Measurements from ENCODE around the gene EGR1. TPM values are rescaled to one million over a fixed set of nuclear protein-coding genes. Genes with fewer than 3 reads are reported as not detected.

Gene EGR1
- total RNA-seq, 3 donors from 2014 or later, result 11.8 to 61.0 (median 18.4) TPM

GRCh38 chr5:138476918-138477317, 11.6 kb downstream of the EGR1 start:
- intact Hi-C loops (cut with DNase I; ENCODE audit: low total_unique reads), result no loop called here
- Histone ChIP-seq H3K36me3 (no peaks in the 10 kb centered on the region), H3K27me3 (no peaks in the 10 kb centered on the region), H3K4me3 (no peak overlapping the region), H3K9me3 (no peaks in the 10 kb centered on the region), H3K27ac (no peak overlapping the region), H3K4me1 (no peaks in the 10 kb centered on the region)
- no peak for TF ChIP-seq POLR2AphosphoS5 (IDR thresholded peaks at IDR 0.05)
- no peak for TF ChIP-seq CTCF (IDR thresholded peaks at IDR 0.05)
- no peak for TF ChIP-seq POLR2A (IDR thresholded peaks at IDR 0.05)
- DNase-seq (ENCODE audit: low spot score in 2 of 2), result no peak

- Histone ChIP-seq H3K36me3 (no peaks in the 10 kb centered on the region), H3K9me3 (no peaks in the 10 kb centered on the region), H3K27ac (no peak overlapping the region), H3K4me1 (no peaks in the 10 kb centered on the region), H3K27me3 (no peaks in the 10 kb centered on the region), H3K4me3 (no peak overlapping the region)
- intact Hi-C loops (cut with DNase I; ENCODE audit: low total_unique reads), result no loop called here
- no peak for TF ChIP-seq POLR2AphosphoS5 (IDR thresholded peaks at IDR 0.05)
- TF ChIP-seq CTCF (IDR thresholded peaks at IDR 0.05), result no peak
- no peak for TF ChIP-seq POLR2A (IDR thresholded peaks at IDR 0.05)
- DNase-seq (ENCODE audit: low spot score in 2 of 2), result no peak
Measured at GRCh38 chr5:138482638-138483037, 17.4 kb downstream of the EGR1 start.

- Histone ChIP-seq H3K36me3 (no peaks in the 10 kb centered on the region), H3K9me3 (no peaks in the 10 kb centered on the region), H3K27me3 (no peaks in the 10 kb centered on the region), H3K4me1 (peaks cover 13 to 15% of the 10 kb centered on the region in 2 donors), H3K27ac (no peak overlapping the region), H3K4me3 (no peak overlapping the region)
- DNase-seq (ENCODE audit: low spot score in 2 of 2), result no peak
- intact Hi-C loops (cut with DNase I; ENCODE audit: low total_unique reads), result no loop called here
- TF ChIP-seq CTCF (IDR thresholded peaks at IDR 0.05), result no peak
- no peak for TF ChIP-seq POLR2AphosphoS5 (IDR thresholded peaks at IDR 0.05)
- TF ChIP-seq POLR2A (IDR thresholded peaks at IDR 0.05), result no peak
Measured at GRCh38 chr5:138488481-138488945, 23.2 kb downstream of the EGR1 start.

- H3K27ac ChIP-seq, result no peak overlapping the region
- no peaks in the 10 kb centered on the region for H3K9me3 ChIP-seq
- no peaks in the 10 kb centered on the region for H3K36me3 ChIP-seq
- intact Hi-C loops (cut with DNase I; ENCODE audit: low total_unique reads), result no loop called here
- TF ChIP-seq POLR2AphosphoS5 (IDR thresholded peaks at IDR 0.05), result no peak
- DNase-seq (ENCODE audit: low spot score in 2 of 2), result peak in 1 of 2 donors; percentile 55
- peaks cover 13 to 15% of the 10 kb centered on the region in 2 donors for H3K4me1 ChIP-seq
- H3K27me3 ChIP-seq, result no peaks in the 10 kb centered on the region
- H3K4me3 ChIP-seq, result no peak overlapping the region
Measured at GRCh38 chr5:138489683-138490061, 24.4 kb downstream of the EGR1 start.

- Histone ChIP-seq H3K9me3 (no peaks in the 10 kb centered on the region), H3K27me3 (no peaks in the 10 kb centered on the region), H3K27ac (peak overlapping the region in 1 of 2 donors; percentile 19), H3K4me1 (peaks cover 13 to 15% of the 10 kb centered on the region in 2 donors), H3K4me3 (peak overlapping the region in 1 of 3 donors; percentile 75), H3K36me3 (no peaks in the 10 kb centered on the region)
- intact Hi-C loops (cut with DNase I; ENCODE audit: low total_unique reads), result loop anchor here (1.0 kb wide), 1 partner anchor 40 kb away; no protein-coding TSS in a partner anchor
- no peak for TF ChIP-seq POLR2A (IDR thresholded peaks at IDR 0.05)
- no peak for TF ChIP-seq CTCF (IDR thresholded peaks at IDR 0.05)
- no peak for TF ChIP-seq POLR2AphosphoS5 (IDR thresholded peaks at IDR 0.05)
- DNase-seq (ENCODE audit: low spot score in 2 of 2), result no peak
Measured at GRCh38 chr5:138490648-138491283, 25.5 kb downstream of the EGR1 start.
